ENCODE results near the gene CR1. TPM values are rescaled to one million over a fixed set of nuclear protein-coding genes. Genes with fewer than 3 reads are reported as not detected.
"Not testable (repeated sequence)": the region's sequence is repeated elsewhere in the genome, so short reads cannot be mapped to it uniquely, and the experiment has no call there.

Gene CR1
- total RNA-seq, 4 donors from 2014 or later: 0.56 to 1.0 (median 0.66) TPM

DNA sequence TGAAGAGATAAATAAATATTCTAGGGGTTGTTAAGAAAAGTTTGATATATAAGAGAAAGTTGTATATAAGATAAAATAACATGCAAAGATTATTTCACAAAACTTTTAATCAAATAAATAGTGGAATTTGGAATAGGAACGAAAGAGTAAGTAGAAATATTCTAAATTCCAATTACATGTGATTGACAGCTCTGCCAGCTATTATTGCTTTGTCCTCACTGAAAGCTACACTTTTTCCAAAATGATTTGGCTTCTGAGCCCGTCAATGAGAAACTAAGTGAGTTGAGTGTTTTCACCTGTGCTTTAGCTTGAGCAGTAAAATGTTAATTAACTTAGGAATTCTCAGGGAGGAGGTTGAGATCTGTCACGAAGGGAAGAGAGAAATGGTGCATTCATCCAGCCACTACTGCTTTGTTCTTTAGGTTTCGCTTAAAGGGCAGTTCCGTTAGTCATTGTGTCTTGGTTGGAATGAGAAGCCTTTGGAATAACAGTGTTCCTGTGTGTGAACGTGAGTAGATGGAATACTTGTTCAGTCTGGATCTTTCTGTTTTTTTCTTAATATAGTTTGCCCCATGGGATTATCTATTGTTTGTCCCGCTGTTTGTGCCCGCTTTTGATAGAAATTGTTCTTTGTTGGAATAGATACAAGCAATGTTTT, 85.7 kb downstream of the CR1 start:
- Histone ChIP-seq H3K27me3 (no peaks in the 10 kb centered on the region), H3K36me3 (no peaks in the 10 kb centered on the region), H3K27ac (no peak overlapping the region), H3K4me1 (no peaks in the 10 kb centered on the region), H3K9me3 (no peaks in the 10 kb centered on the region), H3K4me3 (no peak overlapping the region)
- TF ChIP-seq EP300 (IDR thresholded peaks at IDR 0.05): no peak
- no peak for DNase-seq (ENCODE audit: low spot score in 2 of 2)
- 59% methylated on average over 8 of the region's 8 CpGs for WGBS

DNA sequence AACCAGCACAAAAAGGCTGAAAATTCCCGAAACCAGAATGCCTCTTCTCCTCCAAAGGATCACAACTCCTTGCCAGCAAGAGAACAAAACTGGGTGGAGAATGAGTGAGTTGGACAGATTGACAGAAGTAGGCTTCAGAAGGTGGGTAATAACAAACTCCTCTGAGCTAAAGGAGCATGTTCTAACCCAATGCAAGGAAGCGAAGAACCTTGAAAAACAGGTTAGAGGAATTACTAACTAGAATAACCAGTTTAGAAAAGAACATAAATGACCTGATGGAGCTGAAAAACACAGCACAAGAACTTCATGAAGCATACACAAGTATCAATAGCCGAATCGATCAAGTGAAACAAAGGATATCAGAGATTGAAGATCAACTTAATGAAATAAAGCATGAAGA, 93.5 kb downstream of the CR1 start:
- not testable (repeated sequence) for DNase-seq (ENCODE audit: low spot score in 2 of 2); H3K4me3 ChIP-seq; H3K9me3 ChIP-seq; H3K4me1 ChIP-seq; H3K27ac ChIP-seq; H3K27me3 ChIP-seq; H3K36me3 ChIP-seq
- WGBS: 74% methylated on average over 4 of the region's 4 CpGs

DNA sequence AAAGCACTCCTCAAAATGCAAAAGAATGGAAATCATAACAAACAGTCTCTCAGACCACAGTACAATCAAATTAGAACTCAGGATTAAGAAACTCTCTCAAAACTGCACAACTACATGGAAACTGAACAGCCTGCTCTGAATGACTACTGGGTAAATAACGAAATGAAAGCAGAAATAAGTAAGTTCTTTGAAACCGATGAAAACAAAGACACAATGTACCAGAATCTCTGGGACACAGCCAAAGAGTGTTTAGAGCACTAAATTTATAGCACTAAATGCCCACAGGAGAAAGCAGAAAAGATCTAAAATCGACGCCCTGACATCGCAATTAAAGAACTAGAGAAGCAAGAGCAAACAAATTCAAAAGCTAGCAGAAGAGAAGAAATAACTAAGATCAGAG, 95.2 kb downstream of the CR1 start:
- DNase-seq (ENCODE audit: low spot score in 2 of 2); H3K27me3 ChIP-seq; H3K9me3 ChIP-seq; H3K4me1 ChIP-seq; H3K27ac ChIP-seq; H3K36me3 ChIP-seq; H3K4me3 ChIP-seq: not testable (repeated sequence)
- WGBS: 65% methylated on average over 5 of the region's 5 CpGs

DNA sequence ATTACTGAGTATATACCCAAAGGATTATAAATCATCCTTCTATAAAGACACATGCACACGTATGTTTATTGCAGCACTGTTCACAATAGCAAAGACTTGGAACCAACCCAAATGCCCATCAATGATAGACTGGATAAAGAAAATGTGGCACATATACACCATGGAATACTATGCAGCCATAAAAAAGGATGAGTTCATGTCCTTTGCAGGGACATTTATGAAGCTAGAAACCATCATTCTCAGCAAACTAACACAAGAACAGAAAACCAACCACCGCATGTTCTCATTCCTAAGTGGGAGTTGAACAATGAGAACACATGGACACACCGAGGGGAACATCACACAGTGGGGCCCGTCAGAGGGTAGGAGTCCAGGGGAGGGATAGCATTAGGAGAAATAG, 98.1 kb downstream of the CR1 start:
- DNase-seq (ENCODE audit: low spot score in 2 of 2); H3K36me3 ChIP-seq; H3K9me3 ChIP-seq; H3K27me3 ChIP-seq; H3K4me1 ChIP-seq; H3K4me3 ChIP-seq; H3K27ac ChIP-seq: not testable (repeated sequence)
- 86% methylated on average over 4 of the region's 4 CpGs for WGBS

DNA sequence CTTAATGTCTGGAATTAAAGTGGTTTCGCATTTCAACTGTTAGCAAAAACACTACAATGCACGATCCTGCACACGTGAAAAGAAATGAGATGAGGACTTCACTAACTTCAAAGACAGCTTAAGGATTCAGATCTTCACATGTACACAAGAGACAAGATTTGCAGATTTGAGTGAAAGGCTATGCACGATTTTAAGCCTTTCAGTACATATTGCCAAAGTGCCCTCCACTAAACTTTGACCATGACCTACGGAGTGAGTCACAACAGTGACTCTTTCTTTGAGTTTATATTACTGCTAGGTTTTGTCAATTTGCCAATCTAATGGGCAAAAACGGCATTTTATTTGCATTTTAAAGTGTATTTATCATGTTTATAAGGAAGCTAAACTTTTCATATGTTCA, 107.8 kb downstream of the CR1 start:
- 76% methylated on average over 6 of the region's 6 CpGs for WGBS
- no peak overlapping the region for H3K27ac ChIP-seq
- no peaks in the 10 kb centered on the region for H3K27me3 ChIP-seq
- H3K36me3 ChIP-seq: no peaks in the 10 kb centered on the region
- DNase-seq (ENCODE audit: low spot score in 2 of 2): no peak
- H3K4me1 ChIP-seq: no peaks in the 10 kb centered on the region
- no peak overlapping the region for H3K4me3 ChIP-seq
- no peak for TF ChIP-seq EP300 (IDR thresholded peaks at IDR 0.05)
- H3K9me3 ChIP-seq: no peaks in the 10 kb centered on the region

DNA sequence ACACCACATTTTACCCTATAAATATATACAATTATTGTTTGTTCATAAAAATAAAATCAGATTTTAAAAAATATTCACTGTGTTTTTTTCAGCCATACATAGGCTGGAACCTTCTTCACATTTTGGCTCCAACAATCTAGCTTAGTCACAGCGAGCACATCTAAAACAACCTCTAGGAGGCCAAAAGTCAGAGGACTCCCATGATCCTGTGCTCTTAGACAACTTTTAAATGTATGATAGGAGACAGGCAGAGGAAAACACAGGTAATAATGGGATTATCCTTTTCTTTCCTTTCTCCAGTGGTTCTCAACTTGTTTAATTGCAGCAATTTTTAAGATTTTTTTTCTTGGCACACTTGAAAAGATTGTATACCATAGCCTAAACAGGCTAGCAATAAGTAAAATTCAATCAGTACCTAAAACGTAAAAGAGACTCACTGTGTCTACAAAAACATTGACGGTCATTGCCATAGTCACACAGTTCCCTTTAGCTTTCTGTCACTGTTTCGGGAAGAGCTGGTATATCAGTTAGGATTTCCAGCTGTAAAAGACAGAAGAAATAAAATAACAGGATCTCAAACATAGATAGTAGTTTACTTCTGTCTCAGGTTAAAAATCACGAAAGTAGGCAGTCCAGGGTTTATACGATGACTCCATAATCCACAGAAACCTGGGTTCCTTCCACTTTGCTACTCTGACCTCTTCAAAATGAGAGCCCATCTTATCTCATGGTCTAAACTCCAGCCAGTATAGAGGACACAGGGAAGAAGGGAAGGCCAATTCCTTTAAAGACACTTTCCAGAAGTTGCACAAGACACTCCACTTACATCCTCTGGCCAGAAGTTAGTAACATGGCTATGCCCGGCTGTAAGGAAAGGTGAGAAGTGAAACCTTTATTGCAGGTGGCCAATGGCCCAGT, 109.7 kb downstream of the CR1 start:
- DNase-seq (ENCODE audit: low spot score in 2 of 2): no peak
- Histone ChIP-seq H3K27ac (no peak overlapping the region), H3K4me3 (no peak overlapping the region), H3K27me3 (no peaks in the 10 kb centered on the region), H3K36me3 (no peaks in the 10 kb centered on the region), H3K9me3 (no peaks in the 10 kb centered on the region), H3K4me1 (no peaks in the 10 kb centered on the region)
- WGBS: 90% methylated on average over 7 of the region's 7 CpGs
- TF ChIP-seq POLR2AphosphoS5 (IDR thresholded peaks at IDR 0.05): no peak
- no peak for TF ChIP-seq POLR2A (IDR thresholded peaks at IDR 0.05)
- TF ChIP-seq, protein P1, sequence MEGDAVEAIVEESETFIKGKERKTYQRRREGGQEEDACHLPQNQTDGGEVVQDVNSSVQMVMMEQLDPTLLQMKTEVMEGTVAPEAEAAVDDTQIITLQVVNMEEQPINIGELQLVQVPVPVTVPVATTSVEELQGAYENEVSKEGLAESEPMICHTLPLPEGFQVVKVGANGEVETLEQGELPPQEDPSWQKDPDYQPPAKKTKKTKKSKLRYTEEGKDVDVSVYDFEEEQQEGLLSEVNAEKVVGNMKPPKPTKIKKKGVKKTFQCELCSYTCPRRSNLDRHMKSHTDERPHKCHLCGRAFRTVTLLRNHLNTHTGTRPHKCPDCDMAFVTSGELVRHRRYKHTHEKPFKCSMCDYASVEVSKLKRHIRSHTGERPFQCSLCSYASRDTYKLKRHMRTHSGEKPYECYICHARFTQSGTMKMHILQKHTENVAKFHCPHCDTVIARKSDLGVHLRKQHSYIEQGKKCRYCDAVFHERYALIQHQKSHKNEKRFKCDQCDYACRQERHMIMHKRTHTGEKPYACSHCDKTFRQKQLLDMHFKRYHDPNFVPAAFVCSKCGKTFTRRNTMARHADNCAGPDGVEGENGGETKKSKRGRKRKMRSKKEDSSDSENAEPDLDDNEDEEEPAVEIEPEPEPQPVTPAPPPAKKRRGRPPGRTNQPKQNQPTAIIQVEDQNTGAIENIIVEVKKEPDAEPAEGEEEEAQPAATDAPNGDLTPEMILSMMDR (IDR thresholded peaks at IDR 0.05): no peak
- TF ChIP-seq EP300 (IDR thresholded peaks at IDR 0.05): no peak

DNA sequence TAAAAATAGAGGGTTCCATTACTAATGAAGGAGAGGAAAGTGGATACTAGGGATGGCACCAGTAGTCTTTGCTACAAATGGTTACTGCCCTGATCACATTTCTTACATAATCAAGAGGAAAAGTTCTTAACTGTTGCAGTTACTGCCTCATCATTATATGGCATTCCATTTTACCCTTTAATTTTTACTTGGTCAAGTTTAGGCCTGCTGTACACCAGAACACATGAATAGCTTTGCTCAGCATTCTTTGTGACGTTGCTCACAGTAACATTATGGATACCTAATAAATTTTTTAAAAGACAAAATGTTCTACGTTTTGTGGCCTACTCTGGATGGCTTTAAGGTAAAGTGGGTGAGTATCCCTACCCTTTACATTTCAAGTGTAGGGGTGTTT, 110.4 kb downstream of the CR1 start:
- no peaks in the 10 kb centered on the region for H3K9me3 ChIP-seq
- DNase-seq (ENCODE audit: low spot score in 2 of 2): no peak
- WGBS: 45% methylated on average over 2 of the region's 2 CpGs
- TF ChIP-seq POLR2AphosphoS5 (IDR thresholded peaks at IDR 0.05): no peak
- TF ChIP-seq, protein P1 (IDR thresholded peaks at IDR 0.05): no peak
- no peak for TF ChIP-seq EP300 (IDR thresholded peaks at IDR 0.05)
- H3K4me3 ChIP-seq: no peak overlapping the region
- no peaks in the 10 kb centered on the region for H3K36me3 ChIP-seq
- H3K27ac ChIP-seq: no peak overlapping the region
- no peaks in the 10 kb centered on the region for H3K27me3 ChIP-seq
- H3K4me1 ChIP-seq: no peaks in the 10 kb centered on the region
